Karpas-422 (cell line): ENCODE results near the gene NKAIN4. TPM values are rescaled to one million over a fixed set of nuclear protein-coding genes. Genes with fewer than 3 reads are reported as not detected.

Experiments
- DNase-seq: peaks from one replicate; pipeline ENCODE4 v3.0.0-alpha.2; 2015
- H2AFZ ChIP-seq: fragments of 200-600 bp; sonication (generic); 2 replicates; pipeline ENCODE4 v1.6.1; 2014; ENCODE audit warnings: antibody characterized with exemption, low read length, mixed read lengths
- H3K27ac ChIP-seq: fragments of 200-600 bp; sonication (generic); 2 replicates; pipeline ENCODE4 v1.5.1; 2014; ENCODE audit warnings: mild to moderate bottlenecking, low read length, moderate library complexity
- H3K27me3 ChIP-seq: fragments of 200-600 bp; sonication (generic); 2 replicates; pipeline ENCODE4 v1.6.1; 2014; ENCODE audit warnings: low read length, mixed read lengths
- H3K36me3 ChIP-seq: fragments of 200-600 bp; sonication (generic); 2 replicates; pipeline ENCODE4 v1.6.1; 2014; ENCODE audit warnings: low read length, mixed read lengths; ENCODE audit not compliant: insufficient read depth
- H3K4me1 ChIP-seq: fragments of 200-600 bp; sonication (generic); 2 replicates; pipeline ENCODE4 v1.6.1; 2014; ENCODE audit warnings: mild to moderate bottlenecking, low read length, mixed read lengths
- H3K4me2 ChIP-seq: fragments of 200-600 bp; sonication (generic); 2 replicates; pipeline ENCODE4 v1.6.1; 2014; ENCODE audit warnings: low read length, low read depth, mild to moderate bottlenecking; ENCODE audit not compliant: poor library complexity, severe bottlenecking
- H3K4me3 ChIP-seq: fragments of 200-600 bp; sonication (generic); 2 replicates; pipeline ENCODE4 v1.5.1; 2014; ENCODE audit warnings: mild to moderate bottlenecking, antibody characterized with exemption, low read length, mixed read lengths
- H3K79me2 ChIP-seq: fragments of 200-600 bp; sonication (generic); 2 replicates; pipeline ENCODE4 v1.6.1; 2014; ENCODE audit warnings: mild to moderate bottlenecking, low read length, mixed read lengths
- H3K9ac ChIP-seq: fragments of 200-600 bp; sonication (generic); 2 replicates; pipeline ENCODE4 v1.6.0; 2014; ENCODE audit warnings: low read length
- H3K9me2 ChIP-seq: fragments of 200-600 bp; sonication (generic), shearing (Covaris generic); replicated peaks from 2 replicates; pipeline ENCODE4 v1.6.0; 2014; ENCODE audit warnings: mild to moderate bottlenecking, low read length, moderate library complexity; ENCODE audit not compliant: insufficient read depth
- H3K9me3 ChIP-seq: fragments of 300-700, 200-600 bp; sonication (generic); 2 replicates; pipeline ENCODE4 v1.6.1; 2014; ENCODE audit warnings: low read length, mixed read lengths
- H4K20me1 ChIP-seq: fragments of 200-600 bp; sonication (generic); 2 replicates; pipeline ENCODE4 v1.6.1; 2014; ENCODE audit warnings: mild to moderate bottlenecking, antibody characterized with exemption, low read length, low read depth; ENCODE audit not compliant: insufficient read depth
- total RNA-seq: library from RNA; depleted of rRNA; stranded (reverse); fragments of >200 nt; shearing (Covaris generic); gene quantifications from 2 replicates; pipeline ENCODE4 v1.2.3, GENCODE V29; 2014; ENCODE audit warnings: low replicate concordance

NKAIN4 gene
- total RNA-seq, 1 experiment from 2014 or later: not detected

DNA sequence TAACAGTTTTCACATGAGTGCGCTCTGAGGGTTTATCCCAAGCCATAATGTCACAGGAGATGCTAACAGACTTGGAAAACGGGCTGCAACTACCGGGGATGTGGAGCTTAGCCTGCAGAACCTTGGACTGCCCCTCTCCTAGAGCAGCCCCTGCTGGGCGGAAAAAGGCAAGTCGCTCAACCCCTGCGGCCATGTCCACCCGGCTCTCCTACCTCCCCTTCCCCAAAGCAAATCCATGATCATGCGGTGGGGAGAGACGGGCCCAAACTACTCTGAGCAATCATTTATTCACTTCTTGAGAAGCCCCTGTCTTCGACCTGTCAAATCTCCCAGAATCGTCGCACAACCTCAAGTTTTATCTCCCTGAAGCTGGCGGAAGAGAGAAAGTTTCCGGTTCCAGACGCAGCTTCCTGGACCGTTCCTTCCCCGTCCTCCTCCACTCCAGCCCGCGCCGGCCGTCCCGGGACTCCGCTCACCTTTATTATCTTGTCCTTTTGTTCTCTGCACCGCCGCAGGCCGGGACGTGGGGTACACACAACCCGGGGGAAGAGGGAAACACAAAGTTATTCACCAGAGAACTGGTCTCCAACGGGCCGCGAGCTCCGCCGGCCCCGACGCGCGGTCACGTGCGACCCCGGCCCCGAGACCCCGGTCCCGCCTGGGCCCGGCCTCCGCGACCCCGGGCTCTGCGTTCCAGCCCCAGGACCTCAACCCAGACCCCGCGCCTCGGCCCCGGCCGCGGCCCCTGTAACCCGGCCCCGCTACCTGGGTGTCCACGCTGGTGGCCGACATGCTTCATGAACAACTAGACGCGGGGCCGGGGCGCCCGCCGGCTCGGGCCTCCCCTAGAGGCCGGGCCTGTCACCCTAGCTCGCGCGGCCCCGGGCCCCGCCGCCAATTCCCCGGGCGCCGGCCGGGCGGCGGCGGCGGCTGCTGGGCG is 38.9 kb downstream of the NKAIN4 start:
- Histone ChIP-seq H3K4me2 (peak overlapping the region; percentile 74), H3K4me1 (peaks cover 22% of the 10 kb centered on the region), H3K4me3 (peak overlapping the region; percentile 88), H3K9me3 (no peaks in the 10 kb centered on the region), H3K9ac (peak overlapping the region; percentile 98), H4K20me1 (peaks cover 32% of the 10 kb centered on the region), H3K79me2 (peaks cover 53% of the 10 kb centered on the region), H2AFZ (no peak overlapping the region), H3K9me2 (no peaks in the 10 kb centered on the region), H3K27me3 (no peaks in the 10 kb centered on the region), H3K27ac (peak overlapping the region; percentile 47), H3K36me3 (peaks cover 21% of the 10 kb centered on the region)
- DNase-seq: peak; percentile 66

DNA sequence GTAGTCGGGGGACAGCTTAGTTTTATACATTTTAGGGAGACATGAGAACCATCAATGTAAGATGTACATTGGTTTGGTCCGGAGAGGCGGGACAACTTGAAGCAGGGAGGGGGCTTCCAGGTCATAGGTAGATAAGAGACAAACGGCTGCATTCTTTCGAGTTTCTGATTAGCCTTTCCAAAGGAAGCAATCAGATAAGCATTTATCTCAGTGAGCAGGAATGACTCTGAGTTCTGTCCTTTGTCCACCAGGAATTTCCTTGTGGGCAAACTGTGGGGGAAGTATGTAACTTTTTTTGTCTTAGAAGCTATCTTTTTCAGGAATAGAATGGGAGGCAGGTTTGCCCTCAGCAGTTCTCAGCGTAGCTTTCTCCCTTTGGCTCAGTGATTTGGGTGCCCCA is 39.7 kb downstream of the NKAIN4 start:
- H3K36me3 ChIP-seq: peaks cover 24% of the 10 kb centered on the region
- H3K4me3 ChIP-seq: peak overlapping the region; percentile 88
- H4K20me1 ChIP-seq: peaks cover 38% of the 10 kb centered on the region
- H3K4me2 ChIP-seq: peak overlapping the region; percentile 74
- no peak for DNase-seq
- no peak overlapping the region for H3K27ac ChIP-seq
- peaks cover 62% of the 10 kb centered on the region for H3K79me2 ChIP-seq
- no peaks in the 10 kb centered on the region for H3K9me2 ChIP-seq
- peaks cover 22% of the 10 kb centered on the region for H3K4me1 ChIP-seq
- H3K9ac ChIP-seq: peak overlapping the region; percentile 98
- no peaks in the 10 kb centered on the region for H3K27me3 ChIP-seq
- no peak overlapping the region for H2AFZ ChIP-seq
- no peaks in the 10 kb centered on the region for H3K9me3 ChIP-seq

DNA sequence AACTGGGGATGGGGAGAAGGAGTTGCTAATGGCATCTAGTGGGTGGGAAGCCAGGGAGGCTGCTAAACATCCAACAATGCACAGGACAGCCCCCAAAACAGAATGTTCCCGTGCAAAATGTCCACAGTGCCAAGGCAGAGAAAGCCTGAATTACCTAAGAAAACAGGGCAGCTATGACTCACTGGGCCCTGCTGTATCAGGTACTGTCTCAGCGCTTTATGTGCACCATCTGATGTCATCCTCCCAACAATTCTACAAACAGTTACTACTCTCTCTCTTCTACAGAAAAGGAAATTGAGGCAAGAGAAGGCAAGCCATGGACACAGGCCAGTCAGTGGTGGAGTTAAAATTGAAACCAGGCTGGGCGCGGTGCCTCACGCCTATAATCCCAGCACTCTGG is 41.5 kb downstream of the NKAIN4 start:
- no peak overlapping the region for H3K27ac ChIP-seq
- peaks cover 22% of the 10 kb centered on the region for H3K4me1 ChIP-seq
- H3K79me2 ChIP-seq: peaks cover 79% of the 10 kb centered on the region
- no peaks in the 10 kb centered on the region for H3K27me3 ChIP-seq
- peaks cover 24% of the 10 kb centered on the region for H3K36me3 ChIP-seq
- H3K9me3 ChIP-seq: no peaks in the 10 kb centered on the region
- DNase-seq: no peak
- no peaks in the 10 kb centered on the region for H3K9me2 ChIP-seq
- H3K4me2 ChIP-seq: no peak overlapping the region
- H3K4me3 ChIP-seq: no peak overlapping the region
- peaks cover 40% of the 10 kb centered on the region for H4K20me1 ChIP-seq
- H2AFZ ChIP-seq: no peak overlapping the region
- H3K9ac ChIP-seq: no peak overlapping the region

DNA sequence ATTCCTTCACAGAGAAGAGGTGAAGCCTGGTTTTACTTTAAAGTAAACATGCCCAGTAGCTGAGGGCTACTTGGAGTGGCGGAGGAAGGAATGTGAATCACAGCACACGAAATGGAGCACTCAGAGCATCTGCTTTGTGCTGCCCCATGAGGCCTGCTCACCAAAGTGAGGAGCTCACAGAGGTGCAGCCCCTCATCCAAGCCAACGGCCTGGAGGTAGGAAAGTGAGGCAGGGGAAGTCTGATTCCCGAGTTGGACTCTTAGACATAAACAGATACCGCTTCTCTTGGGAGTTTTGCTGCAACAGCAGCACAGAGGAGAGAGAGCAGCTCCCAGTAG is 41.9 kb downstream of the NKAIN4 start:
- Histone ChIP-seq H3K27ac (no peak overlapping the region), H3K79me2 (peaks cover 83% of the 10 kb centered on the region), H3K27me3 (no peaks in the 10 kb centered on the region), H3K4me2 (no peak overlapping the region), H2AFZ (no peak overlapping the region), H3K4me1 (peaks cover 22% of the 10 kb centered on the region), H3K9me3 (no peaks in the 10 kb centered on the region), H4K20me1 (peaks cover 43% of the 10 kb centered on the region), H3K9me2 (no peaks in the 10 kb centered on the region), H3K36me3 (peaks cover 24% of the 10 kb centered on the region), H3K9ac (no peak overlapping the region), H3K4me3 (no peak overlapping the region)
- no peak for DNase-seq

DNA sequence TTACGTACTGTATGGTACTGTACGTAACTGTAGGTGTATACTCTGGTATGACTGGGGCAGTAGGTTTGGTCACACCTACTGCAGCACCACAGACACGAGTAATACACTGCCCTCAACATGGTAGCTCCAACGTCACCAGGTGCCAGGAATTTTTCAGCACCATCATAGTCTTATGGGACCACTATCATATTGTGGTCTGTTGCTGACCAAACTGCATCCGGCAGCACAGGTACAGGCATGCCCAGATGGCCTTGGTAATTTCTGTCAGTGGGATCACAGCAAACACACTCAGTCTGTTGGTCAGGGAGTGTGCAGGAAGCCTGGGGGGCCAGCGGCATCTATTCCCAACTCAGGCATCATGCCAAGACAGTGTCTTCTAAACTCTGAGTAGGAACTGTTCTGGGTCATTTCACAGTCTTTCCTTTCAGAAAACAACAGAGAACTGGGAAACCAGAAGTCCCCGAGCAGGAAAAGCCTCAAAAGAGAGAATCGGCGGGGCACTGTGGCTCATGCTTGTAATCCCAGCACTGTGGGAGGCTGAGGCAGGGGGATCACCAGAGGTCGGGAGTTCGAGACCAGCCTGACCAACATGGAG is 44.2 kb downstream of the NKAIN4 start:
- Histone ChIP-seq H3K36me3 (peaks cover 24% of the 10 kb centered on the region), H3K27ac (no peak overlapping the region), H2AFZ (no peak overlapping the region)

DNA sequence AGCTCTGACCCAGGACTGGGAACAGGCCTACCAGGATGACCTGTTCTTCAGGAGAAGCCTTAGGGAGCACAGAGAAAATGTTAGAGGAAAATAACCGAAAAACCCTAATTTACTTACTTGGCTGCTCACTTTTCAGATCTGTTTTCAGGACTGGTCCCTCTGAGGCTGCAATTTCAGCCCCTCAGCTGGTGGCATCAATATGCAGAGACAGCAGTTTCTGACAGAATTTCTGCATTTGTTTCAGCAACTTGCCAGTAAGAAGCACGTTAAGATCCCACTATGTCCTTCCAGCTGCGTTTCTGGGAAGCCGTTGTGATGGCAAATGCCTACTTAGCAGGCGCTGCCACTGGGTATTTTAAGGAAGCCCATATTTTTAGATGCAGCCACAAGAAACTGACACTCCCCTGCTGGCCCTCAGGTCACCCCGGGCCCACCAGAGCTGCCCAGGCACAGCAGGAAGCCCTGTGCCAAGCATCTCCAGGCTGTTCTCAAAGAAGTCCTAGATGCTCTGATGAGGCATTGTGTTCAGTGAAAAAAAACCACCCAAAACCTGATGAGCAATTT is 45.8 kb downstream of the NKAIN4 start:
- no peak overlapping the region for H3K4me2 ChIP-seq
- no peak overlapping the region for H3K9ac ChIP-seq
- H2AFZ ChIP-seq: no peak overlapping the region
- H3K9me3 ChIP-seq: no peaks in the 10 kb centered on the region
- H3K4me3 ChIP-seq: no peak overlapping the region
- H3K4me1 ChIP-seq: no peaks in the 10 kb centered on the region
- H3K79me2 ChIP-seq: peaks cover 96% of the 10 kb centered on the region
- H3K27ac ChIP-seq: no peak overlapping the region
- no peaks in the 10 kb centered on the region for H3K27me3 ChIP-seq
- H3K9me2 ChIP-seq: no peaks in the 10 kb centered on the region
- no peak for DNase-seq
- peaks cover 17% of the 10 kb centered on the region; the same call in 1 of the 2 replicates for H3K36me3 ChIP-seq
- H4K20me1 ChIP-seq: peaks cover 70% of the 10 kb centered on the region

More for the DNA sequence above, 44.2 kb downstream of the NKAIN4 start:
- H3K4me2 ChIP-seq: no peak overlapping the region
- H4K20me1 ChIP-seq: peaks cover 57% of the 10 kb centered on the region
- no peaks in the 10 kb centered on the region for H3K9me3 ChIP-seq
- no peaks in the 10 kb centered on the region for H3K9me2 ChIP-seq
- H3K4me1 ChIP-seq: peaks cover 11% of the 10 kb centered on the region
- H3K9ac ChIP-seq: no peak overlapping the region
- no peak for DNase-seq
- H3K79me2 ChIP-seq: peaks cover 96% of the 10 kb centered on the region
- H3K4me3 ChIP-seq: no peak overlapping the region
- H3K27me3 ChIP-seq: no peaks in the 10 kb centered on the region

DNA sequence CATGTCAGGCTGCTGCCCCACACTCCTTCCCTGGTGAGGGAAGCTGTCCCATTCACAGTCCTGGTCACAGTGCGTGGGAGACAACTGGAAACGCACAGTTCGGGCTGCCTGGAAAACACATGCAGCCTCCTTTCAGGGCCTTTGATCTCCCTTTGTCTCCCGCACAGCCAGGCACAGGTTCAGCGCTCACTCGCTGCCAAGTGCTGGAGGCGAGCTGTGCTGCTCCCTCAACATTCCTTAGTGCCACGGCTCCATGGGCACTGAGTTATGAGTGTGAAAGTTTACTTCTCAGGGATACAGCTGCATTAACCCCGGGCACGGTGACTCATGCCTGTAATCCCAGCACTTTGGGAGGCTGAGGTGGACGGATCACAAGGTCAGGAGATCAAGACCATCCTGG is 47.4 kb downstream of the NKAIN4 start:
- Histone ChIP-seq H3K27ac (no peak overlapping the region), H2AFZ (no peak overlapping the region), H3K79me2 (peaks cover 94% of the 10 kb centered on the region), H3K4me1 (no peaks in the 10 kb centered on the region), H3K9ac (no peak overlapping the region), H3K36me3 (peaks cover 7% of the 10 kb centered on the region; the same call in 1 of the 2 replicates), H3K9me3 (no peaks in the 10 kb centered on the region), H3K4me2 (no peak overlapping the region), H4K20me1 (peaks cover 66% of the 10 kb centered on the region), H3K4me3 (no peak overlapping the region), H3K9me2 (no peaks in the 10 kb centered on the region), H3K27me3 (no peaks in the 10 kb centered on the region)
- DNase-seq: no peak

DNA sequence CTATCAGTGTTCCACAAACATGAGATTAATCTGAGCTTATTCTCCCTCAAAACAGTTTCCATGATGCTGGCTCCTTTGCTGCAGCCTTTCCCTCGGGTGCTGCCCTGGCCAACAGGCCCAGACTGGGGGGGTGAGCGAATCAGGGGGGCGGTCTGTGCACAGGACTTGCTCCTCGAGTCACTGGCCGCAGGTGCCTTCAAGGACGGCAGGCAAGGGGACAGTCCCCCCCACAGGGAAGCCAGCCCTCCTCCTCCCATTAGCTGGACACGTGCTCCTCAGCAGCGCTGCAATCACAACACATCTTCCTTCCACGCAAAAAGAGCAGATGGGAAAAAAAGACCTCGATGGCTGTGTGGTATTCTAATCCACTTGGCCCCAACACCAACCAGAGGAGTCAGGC is 48.4 kb downstream of the NKAIN4 start:
- no peak overlapping the region for H3K27ac ChIP-seq
- H3K4me3 ChIP-seq: no peak overlapping the region
- no peaks in the 10 kb centered on the region for H3K27me3 ChIP-seq
- no peaks in the 10 kb centered on the region for H3K9me3 ChIP-seq
- H3K4me2 ChIP-seq: no peak overlapping the region
- peaks cover 12% of the 10 kb centered on the region; the same call in 1 of the 2 replicates for H3K36me3 ChIP-seq
- no peak overlapping the region for H2AFZ ChIP-seq
- no peak overlapping the region for H3K9ac ChIP-seq
- DNase-seq: no peak
- peaks cover 65% of the 10 kb centered on the region for H4K20me1 ChIP-seq
- H3K79me2 ChIP-seq: peaks cover 94% of the 10 kb centered on the region
- no peaks in the 10 kb centered on the region for H3K9me2 ChIP-seq
- no peaks in the 10 kb centered on the region for H3K4me1 ChIP-seq
